HepG2 (cell line): ENCODE data around the gene TRPV2. TPM values are rescaled to one million over a fixed set of nuclear protein-coding genes. Genes with fewer than 3 reads are reported as not detected.
A peak's percentile ranks its signal among the peaks of the same experiment; 100 is the strongest.

ENCODE experiments used
- ATF2 ChIP-seq: sonication (generic); formaldehyde crosslinking; IDR thresholded peaks from 2 replicates; pipeline ENCODE4 v1.4.0; 2020; ENCODE audit warnings: missing genetic modification reagents
- FOXK2 ChIP-seq: fragments of 450-650 bp; IDR thresholded peaks from 2 replicates; pipeline ENCODE4 v1.6.1; 2016
- FUBP1 ChIP-seq: sonication (generic); formaldehyde crosslinking; IDR thresholded peaks from 2 replicates; pipeline ENCODE4 v1.5.1; 2020; ENCODE audit warnings: missing genetic modification reagents, mild to moderate bottlenecking, borderline replicate concordance
- GABPA ChIP-seq, 2 experiments: IDR thresholded peaks; 2 replicates each; pipeline ENCODE4 v1.6.1; 2011 to 2016; ENCODE audit warnings: low read depth in 2 of 2, low read length in 1 of 2, missing biosample characterization in 1 of 2, missing genetic modification characterization in 1 of 2
- KAT8 ChIP-seq: IDR thresholded peaks from 2 replicates; pipeline ENCODE4 v1.6.1; 2016; ENCODE audit warnings: missing genetic modification reagents, missing compliant biosample characterization
- MYC ChIP-seq: sonication (generic); formaldehyde crosslinking; IDR thresholded peaks from 2 replicates; pipeline ENCODE4 v1.9.0; 2021; ENCODE audit warnings: missing genetic modification reagents, borderline replicate concordance
- RNF219 ChIP-seq: sonication (generic); formaldehyde crosslinking; IDR thresholded peaks from 2 replicates; pipeline ENCODE4 v1.5.0; 2020; ENCODE audit warnings: mild to moderate bottlenecking, missing genetic modification reagents
- SRF ChIP-seq: IDR thresholded peaks from 2 replicates; pipeline ENCODE4 v1.6.1; 2011; ENCODE audit warnings: mild to moderate bottlenecking, low read depth, low read length, moderate library complexity
- STAG1 ChIP-seq: sonication (generic); formaldehyde crosslinking; IDR thresholded peaks from 2 replicates; pipeline ENCODE4 v1.4.0; 2020; ENCODE audit warnings: missing genetic modification reagents
- TBL1XR1 ChIP-seq: fragments of 150-350 bp; IDR thresholded peaks from 2 replicates; pipeline ENCODE4 v1.6.1; 2014; ENCODE audit warnings: borderline replicate concordance, low read length; ENCODE audit not compliant: partially characterized antibody
- TGIF2 ChIP-seq: IDR thresholded peaks from 2 replicates; pipeline ENCODE4 v1.6.1; 2016; ENCODE audit warnings: control low read depth, missing compliant biosample characterization
- TP53 ChIP-seq: sonication (generic); formaldehyde crosslinking; conservative IDR thresholded peaks from 2 replicates; pipeline ENCODE4 v1.4.0; 2020; ENCODE audit warnings: missing genetic modification reagents
- ZBTB42 ChIP-seq: sonication (generic); formaldehyde crosslinking; IDR thresholded peaks from 2 replicates; pipeline ENCODE4 v1.5.0; 2020; ENCODE audit warnings: mild to moderate bottlenecking, missing genetic modification reagents
- ZNF207 ChIP-seq: fragments of 450-650 bp; IDR thresholded peaks from 2 replicates; pipeline ENCODE4 v1.6.1; 2016; ENCODE audit warnings: antibody characterized with exemption, borderline replicate concordance
- ZNF280B ChIP-seq: sonication (generic); formaldehyde crosslinking; IDR thresholded peaks from 2 replicates; pipeline ENCODE4 v1.5.0; 2020; ENCODE audit warnings: missing genetic modification reagents, mild to moderate bottlenecking, borderline replicate concordance
- ZNF326 ChIP-seq: sonication (generic); formaldehyde crosslinking; IDR thresholded peaks from 2 replicates; pipeline ENCODE4 v1.4.0; 2020; ENCODE audit warnings: missing genetic modification reagents, borderline replicate concordance
- ZNF510 ChIP-seq: sonication (generic); formaldehyde crosslinking; IDR thresholded peaks from 2 replicates; pipeline ENCODE4 v1.4.0; 2020; ENCODE audit warnings: low read depth, mild to moderate bottlenecking, missing genetic modification reagents
- ZNF749 ChIP-seq: sonication (generic); formaldehyde crosslinking; IDR thresholded peaks from 2 replicates; pipeline ENCODE4 v1.8.0; 2022; ENCODE audit warnings: mild to moderate bottlenecking, missing genetic modification reagents, moderate library complexity, borderline replicate concordance
- ZNF761 ChIP-seq: sonication (generic); formaldehyde crosslinking; conservative IDR thresholded peaks from 2 replicates; pipeline ENCODE4 v1.4.0; 2020; ENCODE audit warnings: mild to moderate bottlenecking, missing genetic modification reagents
- ZNF776 ChIP-seq: sonication (generic); formaldehyde crosslinking; IDR thresholded peaks from 2 replicates; pipeline ENCODE4 v1.4.0; 2020; ENCODE audit warnings: mild to moderate bottlenecking, missing genetic modification reagents
- polyA plus RNA-seq, 8 experiments: library from polyadenylated mRNA; depleted of rRNA in 3 of 8; stranded (reverse) in 7 of 8; unstranded in 1 of 8; fragments of >200 nt; fragmentation: Illumina TruSeq in 4 of 8; extraction: Trizol in 4 of 8; gene quantifications; 2 replicates each; pipeline versions ENCODE4 v1.2.1 to v1.2.3, GENCODE V29; 2011 to 2016; ENCODE audit warnings: low read depth in 4 of 8, missing spikeins in 1 of 8, mixed read lengths in 1 of 8; ENCODE audit not compliant: insufficient read depth in 1 of 8
- total RNA-seq, 5 experiments: library from RNA; depleted of rRNA; stranded (reverse); fragments of >200 nt; fragmentation: Illumina TruSeq; extraction: Trizol; gene quantifications; 2 replicates each; pipeline ENCODE4 v1.2.3, GENCODE V29; 2016; ENCODE audit warnings: low read depth in 1 of 5

The TRPV2 gene
- total and polyA plus RNA-seq, 2 of the 13 experiments (the other 11 are each of a cell fraction or from before 2014, with no cell fraction given), result 13.6 to 21.3 TPM

GRCh38 chr17:16425698-16426659 lies 10.6 kb downstream of the TRPV2 start (continued):
- TF ChIP-seq TP53 (CRISPR knock-in tag) (no peak), ZNF280B (no peak), SRF (no peak), ZNF207 (no peak), ZNF776 (CRISPR knock-in tag) (no peak), ZNF749 (CRISPR knock-in tag) (no peak), ATF2 (CRISPR knock-in tag) (no peak), ZBTB42 (CRISPR knock-in tag) (peak; percentile 92), FUBP1 (CRISPR knock-in tag) (no peak), MYC (CRISPR knock-in tag) (peak; percentile 79; the same call in 1 of the 2 replicates), TBL1XR1 (no peak), ZNF510 (CRISPR knock-in tag) (no peak), RNF219 (CRISPR knock-in tag) (no peak), KAT8 (CRISPR knock-in tag) (0 out of 2 replicates have a peak, but pooled peaks have one; percentile 18), GABPA (IDR thresholded peaks at IDR 0.05; ENCODE audit: low read depth, low read length) (no peak), GABPA (CRISPR knock-in tag; IDR thresholded peaks at IDR 0.05; ENCODE audit: low read depth) (no peak; the same call in 1 of the 2 replicates), ZNF761 (CRISPR knock-in tag) (no peak), TGIF2 (CRISPR knock-in tag) (no peak), STAG1 (0 out of 2 replicates have a peak, but pooled peaks have one; percentile 7), ZNF326 (no peak), FOXK2 (no peak)
